OCI-LY1 (cell line): Measurements from ENCODE around the gene YAP1.

Experiments used
- CTCF ChIP-seq: fragments of 200-600 bp; sonication (generic), shearing (Covaris generic); IDR thresholded peaks from 2 replicates; pipeline ENCODE4 v1.5.1; 2017; ENCODE audit warnings: mild to moderate bottlenecking, antibody characterized with exemption, low read length, moderate library complexity, mixed read lengths
- EZH2 ChIP-seq: fragments of 200-600 bp; sonication (generic), shearing (Covaris generic); IDR thresholded peaks from 2 replicates; pipeline ENCODE4 v1.8.0; 2017; ENCODE audit warnings: borderline replicate concordance, mixed run types, mild to moderate bottlenecking, antibody characterized with exemption, low read length, moderate library complexity, mixed read lengths

DNA sequence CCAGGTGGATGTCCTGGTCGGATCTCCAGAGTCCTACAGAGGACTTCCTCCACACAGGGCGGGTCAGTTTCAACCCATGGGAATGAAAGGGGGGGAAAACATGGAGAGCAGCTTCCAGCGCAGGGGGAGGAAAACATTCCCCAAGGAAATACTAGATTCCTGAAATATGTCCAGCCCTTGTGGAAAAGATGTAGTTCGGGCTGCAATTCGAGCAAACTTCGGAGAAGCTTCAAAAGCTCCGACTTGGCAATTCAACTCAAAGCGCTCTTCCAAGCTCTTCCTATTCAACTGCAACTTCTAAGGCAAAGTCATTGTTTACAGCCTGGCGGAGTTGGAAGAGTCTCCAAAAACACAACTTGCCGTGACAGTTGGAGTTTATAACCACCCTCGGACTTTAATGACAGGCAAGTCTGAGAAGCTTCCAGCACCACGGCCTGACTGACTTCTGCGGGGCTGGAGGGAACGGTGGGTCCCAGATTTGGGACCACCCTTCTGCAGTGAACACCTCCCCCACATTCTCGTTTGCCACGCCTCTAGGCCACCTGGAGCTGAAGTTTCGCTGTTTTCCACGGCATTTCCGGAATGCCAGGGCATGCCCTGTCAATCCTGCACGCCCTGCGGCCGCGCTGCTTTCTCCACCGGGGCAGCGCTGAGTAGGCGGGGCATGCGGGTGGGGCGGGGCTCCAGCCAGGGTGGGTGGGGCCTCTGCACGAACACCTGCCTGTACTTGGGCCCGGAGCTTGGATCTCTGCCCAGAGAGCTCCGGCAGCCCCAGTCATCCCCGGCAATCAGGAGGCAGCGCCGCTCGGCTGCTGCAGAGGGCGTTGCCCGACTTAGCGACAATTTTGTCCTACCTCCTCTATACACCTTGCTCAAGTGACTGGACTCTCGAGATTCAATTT lies 158.1 kb downstream of the YAP1 start:
- TF ChIP-seq CTCF (peak; percentile 72), EZH2 (no peak)
